ENCODE results near the gene MX1.
A peak's percentile ranks its signal among the peaks of the same experiment; 100 is the strongest.

Gene MX1

DNA sequence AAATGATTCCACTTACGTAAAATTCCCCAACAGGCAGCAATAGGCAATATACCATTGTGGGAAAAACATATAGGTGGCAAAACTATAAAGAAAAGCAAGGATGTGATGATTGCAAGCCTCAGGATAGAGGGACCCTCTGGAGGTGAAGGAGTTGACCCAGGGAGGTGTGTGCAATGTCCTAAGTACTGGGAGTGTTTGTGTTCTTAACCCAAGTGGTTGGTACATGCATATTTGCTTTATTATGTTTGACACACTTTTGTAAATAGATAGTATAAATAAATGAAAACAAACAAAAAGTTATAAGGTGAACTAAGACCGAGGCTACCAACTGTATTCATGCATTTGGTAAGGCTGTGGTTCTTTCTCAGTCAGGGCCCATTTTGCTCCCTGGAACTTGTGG lies 7.5 kb downstream of the MX1 start:
- DNase-seq = no peak

DNA sequence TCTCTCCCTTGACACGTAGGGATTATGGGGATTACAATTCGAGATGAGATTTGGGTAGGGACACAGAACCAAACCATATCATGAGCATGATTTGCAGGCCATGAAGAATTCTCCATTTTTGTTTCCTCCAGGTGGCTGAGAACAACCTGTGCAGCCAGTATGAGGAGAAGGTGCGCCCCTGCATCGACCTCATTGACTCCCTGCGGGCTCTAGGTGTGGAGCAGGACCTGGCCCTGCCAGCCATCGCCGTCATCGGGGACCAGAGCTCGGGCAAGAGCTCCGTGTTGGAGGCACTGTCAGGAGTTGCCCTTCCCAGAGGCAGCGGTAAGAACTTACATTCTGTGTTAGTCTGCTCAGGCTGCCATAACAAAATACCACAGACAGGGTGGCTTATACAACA lies 9.7 kb downstream of the MX1 start:
- no peak for DNase-seq

DNA sequence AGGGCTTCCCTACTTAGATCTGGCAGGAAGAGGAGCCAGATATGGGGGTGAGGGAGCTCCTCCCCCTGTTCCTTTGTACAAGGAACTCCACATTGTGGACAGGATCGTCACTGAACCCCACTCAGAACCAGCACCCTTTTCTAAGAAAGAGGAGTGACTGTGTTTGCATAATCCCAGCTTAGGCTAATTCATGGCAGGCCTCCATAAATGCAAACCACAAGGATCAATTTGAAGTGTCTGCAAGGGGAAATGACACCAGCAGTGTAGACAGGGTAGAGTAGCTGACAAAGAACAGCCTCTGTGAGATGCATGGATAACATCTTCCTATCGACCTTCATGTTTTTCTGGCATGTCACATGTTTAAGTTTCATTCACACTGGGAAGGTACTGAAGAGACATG lies 11.7 kb downstream of the MX1 start:
- DNase-seq = no peak

- no peak for DNase-seq
Measured at GRCh38 chr21:41438425-41439113, 12.5 kb downstream of the MX1 start.

DNA sequence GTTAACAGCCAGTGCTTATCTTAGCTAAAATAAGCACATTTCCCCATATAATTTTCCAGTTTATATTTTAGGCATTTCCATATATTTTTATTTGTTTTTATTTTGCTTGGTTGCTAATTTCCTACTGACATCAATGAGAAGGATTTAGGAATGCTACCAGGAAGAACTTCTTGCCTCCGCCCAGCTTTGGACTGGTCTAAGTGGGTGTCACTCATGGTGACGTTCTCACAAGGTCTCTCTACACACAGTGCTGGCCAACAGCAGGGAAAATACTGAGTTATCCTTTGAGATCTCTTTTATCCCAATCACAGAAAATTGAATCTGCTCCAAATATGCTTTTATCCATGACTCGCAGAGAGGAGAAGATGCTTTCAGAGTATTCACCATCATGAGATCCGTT lies 13.2 kb downstream of the MX1 start:
- DNase-seq = no peak

GRCh38 chr21:41441546-41441945 lies 15.5 kb downstream of the MX1 start:
- DNase-seq = no peak

DNA sequence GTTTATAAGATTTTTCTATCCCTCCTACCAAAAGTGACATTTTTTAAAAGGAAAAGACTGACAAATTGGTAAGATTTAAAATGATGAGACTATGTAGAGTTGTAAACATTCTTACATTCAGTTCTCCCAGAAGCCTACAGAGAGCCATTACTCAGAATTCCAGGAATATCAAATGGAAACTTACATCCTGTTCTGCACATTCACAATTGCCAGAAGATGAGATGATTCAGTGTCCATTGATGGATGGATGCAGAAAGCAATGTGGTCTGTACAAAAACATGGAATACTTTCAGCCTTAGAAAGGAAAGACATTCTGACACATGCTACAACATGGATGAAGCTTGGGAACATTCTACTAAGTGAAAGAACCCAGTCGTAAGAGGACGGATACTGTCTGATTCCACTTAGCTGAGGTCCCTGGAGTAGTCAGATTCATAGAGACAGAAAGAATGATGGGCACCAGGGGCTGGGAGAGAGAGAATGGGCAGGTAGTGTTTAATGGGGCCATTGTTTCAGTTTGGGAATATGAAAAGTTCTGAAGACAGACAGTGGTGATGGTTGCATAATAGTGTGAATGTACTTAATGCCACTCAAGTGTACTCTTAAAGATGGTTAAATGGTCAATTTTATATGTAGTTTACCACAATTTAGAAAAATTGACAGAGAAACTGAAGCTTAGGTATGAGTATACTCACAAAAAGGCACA lies 16.6 kb downstream of the MX1 start:
- DNase-seq = no peak

DNA sequence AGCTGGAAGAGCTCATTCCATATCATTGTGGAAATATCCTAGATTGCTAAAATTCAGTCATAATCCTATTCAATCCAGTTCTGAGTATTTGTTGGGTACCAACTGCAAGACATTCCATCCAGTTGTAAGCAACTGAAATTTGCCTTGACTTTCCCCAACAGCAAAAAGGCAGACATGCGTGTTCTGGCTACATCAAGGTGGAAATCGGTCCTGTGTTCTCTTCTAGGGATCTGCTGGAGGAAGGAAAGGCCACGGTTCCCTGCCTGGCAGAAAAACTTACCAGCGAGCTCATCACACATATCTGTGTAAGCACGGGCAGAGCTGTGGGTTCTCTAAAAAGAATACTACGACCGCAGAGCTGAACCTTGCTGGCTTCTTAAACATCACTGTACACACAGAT lies 17.5 kb downstream of the MX1 start:
- no peak for DNase-seq

- no peak for DNase-seq
Measured at GRCh38 chr21:41444703-41445464, 18.8 kb downstream of the MX1 start.

- no peak for DNase-seq
Measured at GRCh38 chr21:41445465-41445862, 19.4 kb downstream of the MX1 start.

DNA sequence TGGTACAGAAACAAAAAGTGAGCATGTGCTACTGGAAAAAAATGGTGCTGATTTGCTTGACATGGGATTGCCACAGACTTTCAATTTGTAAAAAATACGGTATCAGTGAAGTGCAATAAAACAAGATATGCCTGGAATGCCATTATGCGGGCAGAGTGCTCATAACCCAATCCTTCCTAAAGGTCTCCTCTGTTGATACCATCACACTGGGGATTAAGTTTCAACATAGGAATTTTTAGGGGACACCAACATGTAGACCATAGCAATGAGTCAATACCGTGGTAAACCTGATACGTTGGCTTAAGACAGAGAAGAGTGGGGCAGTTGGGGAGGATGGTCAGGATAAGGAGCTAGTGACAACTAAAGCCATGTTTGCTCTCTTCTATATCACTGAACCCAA lies 20.5 kb downstream of the MX1 start:
- no peak for DNase-seq

- DNase-seq = no peak
Measured at GRCh38 chr21:41447356-41447755, 21.3 kb downstream of the MX1 start.

- no peak for DNase-seq
Measured at GRCh38 chr21:41449613-41450012, 23.6 kb downstream of the MX1 start.

- no peak for DNase-seq
Measured at GRCh38 chr21:41451753-41452676, 26.0 kb downstream of the MX1 start.

- DNase-seq = no peak
Measured at GRCh38 chr21:41453198-41453597, 27.2 kb downstream of the MX1 start.

DNA sequence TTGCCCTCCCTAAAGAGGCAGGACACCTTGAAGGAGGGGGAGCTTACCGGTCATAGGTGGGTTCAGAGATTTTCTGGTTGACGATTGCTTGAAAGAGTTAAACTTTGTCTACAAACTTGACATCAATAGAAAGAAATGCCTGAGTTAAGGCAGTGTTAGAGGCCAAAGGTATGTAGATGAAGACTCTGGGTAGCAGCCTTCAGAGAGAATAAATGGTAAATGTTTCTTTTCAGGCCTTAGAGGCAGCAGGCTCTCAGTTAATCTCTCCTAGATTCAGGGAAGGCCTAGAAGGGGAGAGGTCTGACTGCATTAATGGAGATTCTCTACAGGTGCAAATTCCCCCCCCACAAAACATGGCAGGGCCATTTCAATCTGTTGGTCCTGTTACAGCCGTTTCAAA lies 27.7 kb downstream of the MX1 start:
- DNase-seq = no peak

- DNase-seq = no peak
Measured at GRCh38 chr21:41458121-41458520, 32.1 kb downstream of the MX1 start.

- no peak for DNase-seq
Measured at GRCh38 chr21:41458559-41458958, 32.5 kb downstream of the MX1 start.

DNA sequence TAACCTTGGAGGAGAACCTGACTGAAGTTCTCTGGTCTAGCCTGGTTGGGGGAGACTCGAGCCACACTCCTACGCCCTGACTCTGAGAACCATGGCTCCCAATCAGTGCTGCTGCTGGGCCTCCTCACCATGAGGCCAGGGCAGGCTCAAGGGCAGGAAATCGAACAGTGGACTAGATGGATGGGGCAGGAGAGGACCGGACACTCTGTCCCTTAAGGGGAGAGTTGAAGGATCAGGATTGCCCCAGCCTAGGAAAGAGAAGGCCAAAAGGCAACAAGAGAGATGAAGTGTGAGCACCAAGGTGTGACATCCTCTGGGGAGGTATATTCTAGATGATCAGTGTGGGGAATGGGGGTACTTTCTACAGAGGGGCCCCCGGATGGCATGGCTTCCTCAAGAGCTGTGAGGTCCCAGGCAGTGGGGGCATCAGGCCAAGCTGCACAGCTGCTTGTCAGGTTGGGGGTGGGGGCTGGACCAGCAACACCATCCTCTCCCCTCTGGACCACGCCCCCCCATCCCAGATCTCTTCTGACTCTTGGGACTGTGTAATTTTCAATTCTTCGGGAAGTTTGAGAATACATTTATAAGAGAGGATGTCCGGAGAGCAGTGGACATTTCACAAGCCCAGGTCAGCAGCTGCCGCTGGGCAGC lies 34.0 kb downstream of the MX1 start:
- no peak for DNase-seq

GRCh38 chr21:41460578-41461527 lies 34.8 kb downstream of the MX1 start:
- DNase-seq = peak; percentile 14 to 60 (median 30)

- DNase-seq = no peak
Measured at GRCh38 chr21:41465176-41465781, 39.2 kb downstream of the MX1 start.

Data from stimulated activated naive CD4-positive, alpha-beta T cell (primary cell).